K562 (cell line): ENCODE results near the gene PMM1. TPM values are rescaled to one million over a fixed set of nuclear protein-coding genes. Genes with fewer than 3 reads are reported as not detected.

Experiments
- ATAC-seq: fragments of 200-7000 bp; cut with Tn5 transposase; 3 replicates; pipeline ENCODE4 v1.9.1; 2020; ENCODE audit warnings: moderate library complexity
- BruUV-seq: library from RNA; stranded (reverse); fragments of 400-500 nt; replicated peaks from 2 replicates; lab custom pipeline; 2021; lab: Mats Ljungman, UMichigan
- CTCF ChIA-PET: fragments of 300-600 bp; formaldehyde crosslinking; extraction: SDS; loops from one replicate; lab custom pipeline; 2021; ENCODE audit warnings: low intra/inter-chr PET ratio; lab: Yijun Ruan, JAX
- POLR2A ChIA-PET: fragments of 300-600, 350-650 bp; sonication (Branson Sonifier 250); formaldehyde crosslinking; extraction: SDS; loops from one replicate; lab custom pipeline; 2021; ENCODE audit warnings: antibody characterized with exemption, inconsistent platforms; lab: Yijun Ruan, JAX
- DNase-seq, 4 experiments: peaks; one replicate each; pipeline versions ENCODE4 v3.0.0 to v3.0.0-alpha.2; 2011 to 2018; ENCODE audit warnings: low spot score in 3 of 4, mixed read lengths in 3 of 4; ENCODE audit errors: extremely low read depth in 1 of 4
- FAIRE-seq: peaks from 2 replicates; lab custom pipeline; 2011; peaks lifted over from hg19 to GRCh38; lab: Jason Lieb, UNC
- H2AFZ ChIP-seq: 2 replicates; pipeline ENCODE4 v1.6.0; 2011; ENCODE audit warnings: low read depth, low read length, control low read depth, inconsistent platforms
- H3K27ac ChIP-seq: fragments of 200-600 bp; 3 replicates; pipeline ENCODE4 v1.8.0; 2011; ENCODE audit warnings: low read depth, mild to moderate bottlenecking, control low read depth, inconsistent platforms, low read length, moderate library complexity, mixed read lengths; ENCODE audit errors: extremely low read depth
- H3K27me3 ChIP-seq, 2 experiments: fragments of 300-600 bp in 1 of 2; 2 replicates in 1 of 2; 3 replicates in 1 of 2; pipeline versions ENCODE4 v1.6.0 to v1.8.0; 2011; ENCODE audit warnings: inconsistent platforms in 2 of 2, low read length in 2 of 2, mild to moderate bottlenecking in 1 of 2, mixed read lengths in 1 of 2, moderate library complexity in 1 of 2; ENCODE audit not compliant: control insufficient read depth in 2 of 2, insufficient read depth in 2 of 2
- H3K36me3 ChIP-seq: fragments of 300-600 bp; 3 replicates; pipeline ENCODE4 v1.8.0; 2011; ENCODE audit warnings: mild to moderate bottlenecking, low read length, inconsistent platforms; ENCODE audit not compliant: control insufficient read depth, insufficient read depth
- H3K4me1 ChIP-seq, 2 experiments: fragments of 200-600 bp in 1 of 2; replicated peaks in 1 of 2; 2 replicates in 1 of 2; 3 replicates in 1 of 2; pipeline versions ENCODE4 v1.5.1 to v1.8.0; 2011; ENCODE audit warnings: inconsistent platforms in 2 of 2, low read length in 2 of 2, mild to moderate bottlenecking in 1 of 2, mixed read lengths in 1 of 2, moderate library complexity in 1 of 2; ENCODE audit not compliant: control insufficient read depth in 2 of 2, insufficient read depth in 2 of 2
- H3K4me2 ChIP-seq: 2 replicates; pipeline ENCODE4 v1.6.1; 2011; ENCODE audit warnings: low read length, control low read depth, inconsistent platforms, mixed read lengths; ENCODE audit not compliant: insufficient read depth
- H3K4me3 ChIP-seq: fragments of 200-600 bp; sonication (generic), shearing (Covaris generic); 2 replicates; pipeline ENCODE4 v1.5.1; 2016; ENCODE audit warnings: control low read depth, inconsistent platforms
- H3K79me2 ChIP-seq: fragments of 200-600 bp; 3 replicates; pipeline ENCODE4 v1.8.0; 2011; ENCODE audit warnings: low read length, inconsistent platforms; ENCODE audit not compliant: control insufficient read depth, insufficient read depth
- H3K9ac ChIP-seq, 2 experiments: 2 replicates each; pipeline versions ENCODE4 v1.6.0 to v1.6.1; 2011; ENCODE audit warnings: low read depth in 2 of 2, low read length in 2 of 2, control low read depth in 1 of 2, inconsistent platforms in 1 of 2, mild to moderate bottlenecking in 1 of 2, mixed read lengths in 1 of 2; ENCODE audit not compliant: insufficient read depth in 1 of 2
- H3K9me1 ChIP-seq: one replicate; pipeline ENCODE4 v1.6.0; 2011; ENCODE audit warnings: inconsistent platforms, mild to moderate bottlenecking, low read length, moderate library complexity; ENCODE audit not compliant: control insufficient read depth, insufficient read depth
- H3K9me3 ChIP-seq: replicated peaks from 2 replicates; pipeline ENCODE4 v1.5.1; 2011; ENCODE audit warnings: low read depth, low read length, inconsistent platforms; ENCODE audit not compliant: control insufficient read depth, insufficient read depth
- H4K20me1 ChIP-seq: replicated peaks from 2 replicates; pipeline ENCODE4 v1.6.1; 2011; ENCODE audit warnings: low read length, inconsistent platforms, mixed read lengths; ENCODE audit not compliant: control insufficient read depth, insufficient read depth
- HIVEP1 ChIP-seq: fragments of 250-450 bp; sonication (Bioruptor Pico); IDR thresholded peaks from 2 replicates; pipeline ENCODE4 v1.4.0; 2020; ENCODE audit warnings: mild to moderate bottlenecking
- KDM1A ChIP-seq, 2 experiments: fragments of 450-650 bp; IDR thresholded peaks; 2 replicates each; pipeline ENCODE4 v1.6.1; 2016; ENCODE audit warnings: mild to moderate bottlenecking in 2 of 2
- NR2F6 ChIP-seq: fragments of 450-650 bp; formaldehyde crosslinking; IDR thresholded peaks from 2 replicates; pipeline ENCODE4 v1.4.0; 2020; ENCODE audit warnings: mild to moderate bottlenecking
- RAD51 ChIP-seq: fragments of 450-650 bp; IDR thresholded peaks from 2 replicates; pipeline ENCODE4 v1.7.1; 2016; ENCODE audit warnings: low read depth, mild to moderate bottlenecking, borderline replicate concordance
- TAF15 ChIP-seq: fragments of 200-400 bp; formaldehyde crosslinking; IDR thresholded peaks from 2 replicates; pipeline ENCODE4 v1.6.1; 2017; ENCODE audit warnings: mild to moderate bottlenecking, low read depth, low read length, moderate library complexity
- TRIM28 ChIP-seq: fragments of 450-650 bp; IDR thresholded peaks from 2 replicates; pipeline ENCODE4 v1.6.1; 2017
- ZNF311 ChIP-seq: fragments of 250-450 bp; sonication (Bioruptor Pico); IDR thresholded peaks from 2 replicates; pipeline ENCODE4 v1.4.0; 2020; ENCODE audit warnings: mild to moderate bottlenecking, moderate library complexity
- ZNF436 ChIP-seq: fragments of 250-450, 450-650 bp; sonication (Bioruptor Pico); formaldehyde crosslinking; IDR thresholded peaks from 2 replicates; pipeline ENCODE4 v1.7.0; 2020; ENCODE audit warnings: mild to moderate bottlenecking
- WGBS: fragments of 100-300 bp; shearing (Covaris generic); methylation state at CpG from one replicate; pipeline ENCODE4 v1.1.6; 2016; ENCODE audit warnings: low coverage, mixed read lengths; ENCODE audit not compliant: insufficient coverage; ENCODE audit errors: missing lambda C conversion rate; 5-methylcytosine and 5-hydroxymethylcytosine counted together
- in situ Hi-C: fragments of 300-500 bp; cut with MboI; formaldehyde crosslinking; loops from 4 replicates; pipeline ENCODE4 v1.15.0; 2018; ENCODE audit warnings: inconsistent platforms, mixed read lengths
- intact Hi-C: fragments of 100-400 bp; cut with micrococcal nuclease; formaldehyde crosslinking; loops from 2 replicates; pipeline ENCODE4 v1.14.2; 2022
- polyA plus RNA-seq, 8 experiments: library from polyadenylated mRNA; depleted of rRNA in 4 of 8; stranded (reverse) in 5 of 8; unstranded in 3 of 8; fragments of >200 nt; fragmentation: Nextera tagmentation in 2 of 8; fragmentation: Illumina TruSeq in 1 of 8; extraction: Ambion mirVana in 2 of 8; extraction: Trizol in 1 of 8; gene quantifications; 2 replicates each; pipeline versions ENCODE4 v1.2.1 to v1.2.3, GENCODE V29; 2011 to 2014; ENCODE audit warnings: inconsistent platforms in 1 of 8, missing spikeins in 1 of 8
- total RNA-seq, 7 experiments: library from RNA; depleted of rRNA in 6 of 7; stranded (reverse); fragments of >200 nt in 6 of 7; fragmentation: Illumina TruSeq in 2 of 7; extraction: Trizol in 2 of 7; gene quantifications; 2 replicates each; pipeline versions ENCODE4 v1.2.1 to v1.2.3, GENCODE V29; 2011 to 2021; ENCODE audit warnings: low replicate concordance in 1 of 7
- TF ChIP-seq, protein P1 (sequence below): fragments of 250-450 bp; sonication (Bioruptor Pico); IDR thresholded peaks from 2 replicates; pipeline ENCODE4 v1.8.0; 2021; ENCODE audit warnings: borderline replicate concordance, mild to moderate bottlenecking, moderate library complexity; ENCODE audit not compliant: poor library complexity, severe bottlenecking
- TF ChIP-seq, protein P2 (sequence below): fragments of 450-650 bp; formaldehyde crosslinking; IDR thresholded peaks from 2 replicates; pipeline ENCODE4 v1.4.0; 2020; ENCODE audit warnings: mild to moderate bottlenecking, moderate library complexity
- TF ChIP-seq, protein P3 (sequence below): IDR thresholded peaks from 2 replicates; pipeline ENCODE4 v1.6.1; 2014; ENCODE audit warnings: antibody characterized with exemption
- TF ChIP-seq, protein P4 (sequence below), 2 experiments: IDR thresholded peaks; 2 replicates each; pipeline ENCODE4 v1.6.1; 2011; ENCODE audit warnings: borderline replicate concordance in 1 of 2, control low read depth in 1 of 2, low read depth in 1 of 2, low read length in 1 of 2, mild to moderate bottlenecking in 1 of 2, mixed read lengths in 1 of 2, moderate library complexity in 1 of 2; ENCODE audit not compliant: insufficient read depth in 1 of 2, insufficient read length in 1 of 2, poor library complexity in 1 of 2, severe bottlenecking in 1 of 2; ENCODE audit errors: extremely low read depth in 1 of 2

Gene PMM1
- total and polyA plus RNA-seq, 9 of the 15 experiments (the other 6 are each of a cell fraction or from before 2014, with no cell fraction given) = 10.2 to 31.7 (median 20.3) TPM

DNA sequence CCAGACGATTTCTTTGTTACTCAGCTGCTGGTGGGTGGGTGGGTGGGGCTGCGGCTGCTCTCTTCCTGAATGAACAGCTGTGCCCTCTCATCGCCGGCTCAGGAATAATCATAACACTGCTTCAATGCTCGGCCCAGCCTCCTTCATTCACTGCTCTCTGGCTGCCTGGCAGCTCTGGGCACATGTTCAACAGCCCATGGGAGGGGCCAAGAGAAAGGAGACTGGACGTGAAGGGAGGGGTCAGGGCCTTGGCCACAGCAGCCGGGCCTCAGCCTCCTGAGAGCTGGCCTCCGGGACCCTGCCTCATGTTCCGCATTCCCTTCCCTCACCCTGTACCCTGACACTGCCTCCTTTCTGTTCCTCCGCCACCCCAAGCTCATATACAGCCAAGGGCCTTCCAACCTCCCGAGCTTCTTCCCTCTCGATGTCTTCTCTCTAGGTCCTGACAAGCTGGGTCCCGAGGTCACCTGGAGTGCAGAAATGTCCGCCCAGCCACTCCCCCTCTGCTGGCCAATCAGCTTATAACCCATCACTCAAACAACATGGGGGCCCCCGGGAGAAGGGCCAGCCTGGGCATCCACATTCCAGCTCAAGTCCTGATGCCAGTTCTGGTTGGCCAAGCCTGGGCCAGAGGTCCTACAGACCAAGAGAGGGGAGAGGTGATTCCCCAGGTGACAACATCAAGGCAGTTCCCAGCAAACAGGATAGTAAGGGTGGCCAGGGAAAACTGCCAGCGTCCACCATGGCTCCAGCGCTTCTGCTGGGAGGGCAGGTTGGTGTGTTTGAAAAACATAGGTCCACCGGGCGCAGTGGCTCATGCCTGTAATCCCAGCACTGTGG lies 32.0 kb downstream of the PMM1 start:
- ChIA-PET CTCF (no interaction called here), POLR2A (interaction anchor here (0.6 to 1.2 kb wide), 3 partner anchors 9 to 532 kb away, joined by 3 read pairs; no protein-coding TSS in a partner anchor)
- H3K4me2 ChIP-seq = no peak overlapping the region
- peak; percentile 22 to 55 (median 48) for DNase-seq
- peak overlapping the region; percentile 60 for H2AFZ ChIP-seq
- no peaks in the 10 kb centered on the region for H4K20me1 ChIP-seq
- no peak overlapping the region for H3K4me3 ChIP-seq
- 50% methylated on average over 13 of the region's 19 CpGs for WGBS
- H3K9ac ChIP-seq = peak overlapping the region in 1 of 2 experiments; percentile 74; a peak in 2 of 4 replicates
- no peak overlapping the region for H3K27ac ChIP-seq
- FAIRE-seq = no peak
- H3K36me3 ChIP-seq = no peaks in the 10 kb centered on the region
- ATAC-seq = peak; percentile 52; the same call in 2 of the 3 replicates
- peaks cover 3 to 29% of the 10 kb centered on the region in 2 experiments; a peak in 4 of 5 replicates for H3K4me1 ChIP-seq
- no peaks in the 10 kb centered on the region for H3K27me3 ChIP-seq
- intact Hi-C loops (no loop called here), in situ Hi-C loops (no loop called here)
- H3K9me3 ChIP-seq = no peaks in the 10 kb centered on the region
- H3K79me2 ChIP-seq = no peaks in the 10 kb centered on the region
- no TSS peak for BruUV-seq
- H3K9me1 ChIP-seq = no peaks in the 10 kb centered on the region
- TF ChIP-seq TRIM28 (no peak), RAD51 (no peak), HIVEP1 (no peak), ZNF436 (no peak), KDM1A (IDR thresholded peaks at IDR 0.05) (no peak), NR2F6 (no peak), TAF15 (no peak), ZNF311 (no peak)
- TF ChIP-seq, protein P1, sequence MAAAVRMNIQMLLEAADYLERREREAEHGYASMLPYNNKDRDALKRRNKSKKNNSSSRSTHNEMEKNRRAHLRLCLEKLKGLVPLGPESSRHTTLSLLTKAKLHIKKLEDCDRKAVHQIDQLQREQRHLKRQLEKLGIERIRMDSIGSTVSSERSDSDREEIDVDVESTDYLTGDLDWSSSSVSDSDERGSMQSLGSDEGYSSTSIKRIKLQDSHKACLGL (CRISPR knock-in tag) = no peak
- TF ChIP-seq, protein P2, sequence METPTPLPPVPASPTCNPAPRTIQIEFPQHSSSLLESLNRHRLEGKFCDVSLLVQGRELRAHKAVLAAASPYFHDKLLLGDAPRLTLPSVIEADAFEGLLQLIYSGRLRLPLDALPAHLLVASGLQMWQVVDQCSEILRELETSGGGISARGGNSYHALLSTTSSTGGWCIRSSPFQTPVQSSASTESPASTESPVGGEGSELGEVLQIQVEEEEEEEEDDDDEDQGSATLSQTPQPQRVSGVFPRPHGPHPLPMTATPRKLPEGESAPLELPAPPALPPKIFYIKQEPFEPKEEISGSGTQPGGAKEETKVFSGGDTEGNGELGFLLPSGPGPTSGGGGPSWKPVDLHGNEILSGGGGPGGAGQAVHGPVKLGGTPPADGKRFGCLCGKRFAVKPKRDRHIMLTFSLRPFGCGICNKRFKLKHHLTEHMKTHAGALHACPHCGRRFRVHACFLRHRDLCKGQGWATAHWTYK (CRISPR knock-in tag) = no peak
- TF ChIP-seq, protein P3, sequence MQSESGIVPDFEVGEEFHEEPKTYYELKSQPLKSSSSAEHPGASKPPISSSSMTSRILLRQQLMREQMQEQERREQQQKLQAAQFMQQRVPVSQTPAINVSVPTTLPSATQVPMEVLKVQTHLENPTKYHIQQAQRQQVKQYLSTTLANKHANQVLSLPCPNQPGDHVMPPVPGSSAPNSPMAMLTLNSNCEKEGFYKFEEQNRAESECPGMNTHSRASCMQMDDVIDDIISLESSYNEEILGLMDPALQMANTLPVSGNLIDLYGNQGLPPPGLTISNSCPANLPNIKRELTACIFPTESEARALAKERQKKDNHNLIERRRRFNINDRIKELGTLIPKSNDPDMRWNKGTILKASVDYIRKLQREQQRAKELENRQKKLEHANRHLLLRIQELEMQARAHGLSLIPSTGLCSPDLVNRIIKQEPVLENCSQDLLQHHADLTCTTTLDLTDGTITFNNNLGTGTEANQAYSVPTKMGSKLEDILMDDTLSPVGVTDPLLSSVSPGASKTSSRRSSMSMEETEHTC = no peak
- TF ChIP-seq, protein P4, sequence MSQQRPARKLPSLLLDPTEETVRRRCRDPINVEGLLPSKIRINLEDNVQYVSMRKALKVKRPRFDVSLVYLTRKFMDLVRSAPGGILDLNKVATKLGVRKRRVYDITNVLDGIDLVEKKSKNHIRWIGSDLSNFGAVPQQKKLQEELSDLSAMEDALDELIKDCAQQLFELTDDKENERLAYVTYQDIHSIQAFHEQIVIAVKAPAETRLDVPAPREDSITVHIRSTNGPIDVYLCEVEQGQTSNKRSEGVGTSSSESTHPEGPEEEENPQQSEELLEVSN (IDR thresholded peaks at IDR 0.05; ENCODE audit: borderline replicate concordance in 1 of 2, extremely low read depth in 1 of 2, insufficient read depth in 1 of 2, insufficient read length in 1 of 2, low read depth in 1 of 2, low read length in 1 of 2, poor library complexity in 1 of 2, severe bottlenecking in 1 of 2) = no peak
